Osteoblast (primary cell): ENCODE results near the gene CMSS1. TPM values are rescaled to one million over a fixed set of nuclear protein-coding genes. Genes with fewer than 3 reads are reported as not detected.

ENCODE experiments used
- DNase-seq: peaks from one replicate; pipeline ENCODE4 v3.0.0; 2011; ENCODE audit warnings: low spot score, mixed read lengths; ENCODE audit not compliant: insufficient read length; ENCODE audit errors: missing footprints
- H2AFZ ChIP-seq: 2 replicates; pipeline ENCODE4 v1.6.0; 2011; ENCODE audit warnings: mild to moderate bottlenecking, low read length
- H3K27ac ChIP-seq: 2 replicates; pipeline ENCODE4 v1.5.1; 2011; ENCODE audit warnings: mild to moderate bottlenecking, low read depth, low read length, moderate library complexity
- H3K27me3 ChIP-seq: 2 replicates; pipeline ENCODE4 v1.6.0; 2012; ENCODE audit warnings: mild to moderate bottlenecking, control low read depth, inconsistent platforms, low read length, moderate library complexity; ENCODE audit not compliant: insufficient read depth
- H3K36me3 ChIP-seq: 2 replicates; pipeline ENCODE4 v1.5.1; 2011; ENCODE audit warnings: mild to moderate bottlenecking, low read length, control low read depth, moderate library complexity; ENCODE audit not compliant: insufficient read depth
- H3K4me1 ChIP-seq: 2 replicates; pipeline ENCODE4 v1.5.1; 2011; ENCODE audit warnings: mild to moderate bottlenecking, low read length, control low read depth, moderate library complexity; ENCODE audit not compliant: insufficient read depth
- H3K4me2 ChIP-seq: 2 replicates; pipeline ENCODE4 v1.6.0; 2011; ENCODE audit warnings: mild to moderate bottlenecking, low read length; ENCODE audit not compliant: insufficient read depth
- H3K4me3 ChIP-seq: fragments of 200-600 bp; sonication (generic); 3 replicates; pipeline ENCODE4 v1.5.1; 2012; ENCODE audit warnings: mild to moderate bottlenecking, low read length, inconsistent platforms; ENCODE audit not compliant: insufficient read depth
- H3K79me2 ChIP-seq: 2 replicates; pipeline ENCODE4 v1.6.0; 2012; ENCODE audit warnings: mild to moderate bottlenecking, low read length, control low read depth, inconsistent platforms; ENCODE audit not compliant: insufficient read depth
- H3K9me3 ChIP-seq: 2 replicates; pipeline ENCODE4 v1.5.1; 2011; ENCODE audit warnings: low read depth, low read length, control low read depth
- H4K20me1 ChIP-seq: 2 replicates; pipeline ENCODE4 v1.6.0; 2012; ENCODE audit warnings: mild to moderate bottlenecking, low read length, control low read depth; ENCODE audit not compliant: insufficient read depth
- CTCF ChIP-seq: IDR thresholded peaks from 2 replicates; pipeline ENCODE4 v1.5.1; 2011; ENCODE audit warnings: mild to moderate bottlenecking, low read depth, low read length, moderate library complexity; ENCODE audit errors: extremely low read depth
- total RNA-seq: library from RNA; depleted of rRNA; stranded (reverse); fragments of >200 nt; gene quantifications from 2 replicates; pipeline ENCODE4 v1.2.3, GENCODE V29; 2012

Gene CMSS1
- total RNA-seq, 1 donor = 15.9 TPM

GRCh38 chr3:99971761-99972160 is 154.1 kb downstream of the CMSS1 start:
- H3K27ac ChIP-seq = no peak overlapping the region

GRCh38 chr3:99972380-99973104 is 154.9 kb downstream of the CMSS1 start:
- H3K79me2 ChIP-seq = no peaks in the 10 kb centered on the region
- no peaks in the 10 kb centered on the region for H3K4me1 ChIP-seq
- no peak overlapping the region for H3K4me2 ChIP-seq
- no peak for TF ChIP-seq CTCF
- H3K4me3 ChIP-seq = no peak overlapping the region
- no peaks in the 10 kb centered on the region for H3K36me3 ChIP-seq
- DNase-seq = no peak
- H3K27me3 ChIP-seq = no peaks in the 10 kb centered on the region
- H3K27ac ChIP-seq = no peak overlapping the region
- H3K9me3 ChIP-seq = no peaks in the 10 kb centered on the region
- no peak overlapping the region for H2AFZ ChIP-seq
- no peaks in the 10 kb centered on the region for H4K20me1 ChIP-seq

More at GRCh38 chr3:99971761-99972160, 154.1 kb downstream of the CMSS1 start:
- H4K20me1 ChIP-seq = no peaks in the 10 kb centered on the region
- H3K79me2 ChIP-seq = no peaks in the 10 kb centered on the region
- H3K27me3 ChIP-seq = no peaks in the 10 kb centered on the region
- TF ChIP-seq CTCF = no peak
- H3K36me3 ChIP-seq = no peaks in the 10 kb centered on the region
- no peak overlapping the region for H3K4me2 ChIP-seq
- no peak overlapping the region for H3K4me3 ChIP-seq
- DNase-seq = no peak
- no peak overlapping the region for H2AFZ ChIP-seq
- H3K9me3 ChIP-seq = no peaks in the 10 kb centered on the region
- peaks cover 2% of the 10 kb centered on the region for H3K4me1 ChIP-seq

- no peak for TF ChIP-seq CTCF
- Histone ChIP-seq H2AFZ (no peak overlapping the region), H4K20me1 (no peaks in the 10 kb centered on the region)
These were observed 157.3 kb downstream of the CMSS1 start for GRCh38 chr3:99974989-99975388.

GRCh38 chr3:99976584-99976983 is 158.9 kb downstream of the CMSS1 start:
- H3K36me3 ChIP-seq = no peaks in the 10 kb centered on the region

More at GRCh38 chr3:99974989-99975388, 157.3 kb downstream of the CMSS1 start:
- no peaks in the 10 kb centered on the region for H3K9me3 ChIP-seq
- H3K27ac ChIP-seq = no peak overlapping the region
- no peak overlapping the region for H3K4me3 ChIP-seq
- H3K79me2 ChIP-seq = no peaks in the 10 kb centered on the region
- H3K27me3 ChIP-seq = no peaks in the 10 kb centered on the region
- no peaks in the 10 kb centered on the region for H3K4me1 ChIP-seq
- H3K4me2 ChIP-seq = no peak overlapping the region
- DNase-seq = no peak
- H3K36me3 ChIP-seq = no peaks in the 10 kb centered on the region

More at GRCh38 chr3:99976584-99976983, 158.9 kb downstream of the CMSS1 start:
- Histone ChIP-seq H3K9me3 (no peaks in the 10 kb centered on the region), H4K20me1 (no peaks in the 10 kb centered on the region), H3K27me3 (no peaks in the 10 kb centered on the region), H2AFZ (no peak overlapping the region), H3K4me2 (no peak overlapping the region), H3K4me1 (no peaks in the 10 kb centered on the region), H3K27ac (no peak overlapping the region), H3K79me2 (no peaks in the 10 kb centered on the region), H3K4me3 (no peak overlapping the region)
- TF ChIP-seq CTCF = no peak
- DNase-seq = no peak
